Type B pancreatic cell (in vitro differentiated cells): ENCODE measurements around the gene ACSF3. TPM values are rescaled to one million over a fixed set of nuclear protein-coding genes. Genes with fewer than 3 reads are reported as not detected.

ENCODE experiments used
- DNase-seq: peaks from one replicate; pipeline ENCODE4 v3.0.0; 2021; ENCODE audit warnings: mixed read lengths; ENCODE audit not compliant: unreplicated experiment; ENCODE audit errors: extremely low spot score
- H3K27ac Mint-ChIP-seq: 2 replicates; pipeline ENCODE4 v1.8.0; 2021; ENCODE audit warnings: mild to moderate bottlenecking, mixed read lengths
- H3K27me3 Mint-ChIP-seq: 2 replicates; pipeline ENCODE4 v1.8.0; 2021; ENCODE audit warnings: mixed read lengths
- H3K36me3 Mint-ChIP-seq: 2 replicates; pipeline ENCODE4 v1.8.0; 2021; ENCODE audit warnings: mixed read lengths
- H3K4me1 Mint-ChIP-seq: one replicate; pipeline ENCODE4 v1.8.0; 2021; ENCODE audit warnings: mixed read lengths; ENCODE audit not compliant: unreplicated experiment
- H3K4me3 Mint-ChIP-seq: 2 replicates; pipeline ENCODE4 v1.8.0; 2021; ENCODE audit warnings: mild to moderate bottlenecking, mixed read lengths
- H3K9me3 Mint-ChIP-seq: 2 replicates; pipeline ENCODE4 v1.8.0; 2021; ENCODE audit warnings: mixed read lengths
- CTCF ChIP-seq: fragments of 200-600 bp; sonication (generic); conservative IDR thresholded peaks from 2 replicates; pipeline ENCODE4 v1.5.0; 2021; ENCODE audit warnings: antibody characterized with exemption, mild to moderate bottlenecking
- total RNA-seq: library from RNA; stranded (reverse); gene quantifications from 2 replicates; pipeline ENCODE4 v1.2.1, GENCODE V29; 2021; ENCODE audit warnings: low replicate concordance

Gene ACSF3
- total RNA-seq, 1 donor from 2014 or later, result 29.0 TPM

- no peak for TF ChIP-seq CTCF
- Mint-ChIP-seq H3K27me3 (no peaks in the 10 kb centered on the region), H3K27ac (no peak overlapping the region), H3K36me3 (peaks cover 4% of the 10 kb centered on the region), H3K4me1 (no peaks in the 10 kb centered on the region), H3K9me3 (no peaks in the 10 kb centered on the region), H3K4me3 (no peak overlapping the region)
- DNase-seq, result no peak
Observed at GRCh38 chr16:89136931-89137330, 43.3 kb downstream of the ACSF3 start.

DNA sequence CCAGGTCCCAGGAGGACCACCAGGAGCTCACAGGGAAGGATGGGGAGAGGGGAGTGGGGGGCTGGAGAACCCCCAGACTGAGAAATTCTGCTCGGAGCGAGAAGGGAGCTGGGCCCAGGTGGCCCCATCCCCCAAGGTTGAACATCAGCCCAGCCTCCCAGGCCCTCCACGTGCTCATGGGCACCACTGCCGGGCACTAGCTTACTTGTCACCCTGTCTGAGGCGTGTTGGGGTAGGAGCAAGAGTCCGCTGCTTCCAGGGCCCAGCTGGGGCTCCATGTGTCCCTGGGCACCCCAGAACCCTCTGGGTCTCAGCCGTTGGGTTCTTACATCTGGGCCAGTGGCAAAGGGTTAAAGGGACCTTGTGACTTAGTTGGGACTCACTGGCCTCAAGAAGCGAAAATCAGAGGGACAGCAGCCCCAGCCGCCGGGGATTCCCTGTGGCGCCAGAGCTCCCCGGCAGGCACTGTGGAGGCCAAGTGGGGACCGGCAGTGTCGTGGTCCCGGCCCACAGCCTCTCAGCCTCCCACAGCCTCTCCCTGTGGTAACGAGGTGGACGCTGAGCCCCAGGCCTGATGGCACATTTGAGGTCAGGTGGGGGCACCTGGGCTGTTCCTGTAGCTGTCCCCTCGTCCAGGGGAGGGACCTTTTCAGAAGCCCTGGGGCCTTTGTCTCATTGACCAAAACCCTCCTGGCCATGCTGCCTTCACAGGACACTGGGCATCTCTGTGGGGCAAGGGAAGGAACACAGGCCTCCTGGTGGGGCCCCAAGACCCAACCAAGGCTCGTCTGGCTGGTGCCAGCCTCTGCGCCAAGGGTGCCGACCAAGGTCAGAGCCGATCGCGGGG is 44.2 kb downstream of the ACSF3 start:
- H3K4me1 Mint-ChIP-seq, result no peaks in the 10 kb centered on the region
- no peaks in the 10 kb centered on the region for H3K9me3 Mint-ChIP-seq
- no peak overlapping the region for H3K27ac Mint-ChIP-seq
- TF ChIP-seq CTCF, result no peak
- H3K27me3 Mint-ChIP-seq, result no peaks in the 10 kb centered on the region
- H3K4me3 Mint-ChIP-seq, result no peak overlapping the region
- H3K36me3 Mint-ChIP-seq, result peaks cover 4% of the 10 kb centered on the region
- no peak for DNase-seq

DNA sequence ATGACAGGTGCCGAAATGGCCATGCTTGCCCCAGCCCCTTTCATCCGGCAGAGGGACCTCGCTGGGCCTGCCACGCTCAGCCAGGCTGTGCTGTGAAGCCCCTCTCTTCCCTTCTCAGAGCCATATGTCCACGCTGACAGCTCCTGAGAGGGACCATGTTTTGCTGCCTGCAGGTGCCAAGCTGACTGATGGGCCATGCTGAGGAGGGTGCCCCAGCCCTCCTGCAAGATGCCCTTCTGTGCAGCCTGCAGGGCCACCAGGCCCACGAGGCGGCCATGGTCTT is 44.8 kb downstream of the ACSF3 start:
- Mint-ChIP-seq H3K27ac (no peak overlapping the region), H3K27me3 (no peaks in the 10 kb centered on the region), H3K4me1 (no peaks in the 10 kb centered on the region), H3K9me3 (no peaks in the 10 kb centered on the region), H3K36me3 (peaks cover 4% of the 10 kb centered on the region), H3K4me3 (no peak overlapping the region)
- no peak for DNase-seq
- no peak for TF ChIP-seq CTCF

- Mint-ChIP-seq H3K9me3 (no peaks in the 10 kb centered on the region), H3K27me3 (no peaks in the 10 kb centered on the region), H3K4me3 (no peak overlapping the region), H3K27ac (no peak overlapping the region), H3K36me3 (peaks cover 4% of the 10 kb centered on the region), H3K4me1 (no peaks in the 10 kb centered on the region)
- no peak for TF ChIP-seq CTCF
- no peak for DNase-seq
Observed at GRCh38 chr16:89138843-89139520, 45.3 kb downstream of the ACSF3 start.

DNA sequence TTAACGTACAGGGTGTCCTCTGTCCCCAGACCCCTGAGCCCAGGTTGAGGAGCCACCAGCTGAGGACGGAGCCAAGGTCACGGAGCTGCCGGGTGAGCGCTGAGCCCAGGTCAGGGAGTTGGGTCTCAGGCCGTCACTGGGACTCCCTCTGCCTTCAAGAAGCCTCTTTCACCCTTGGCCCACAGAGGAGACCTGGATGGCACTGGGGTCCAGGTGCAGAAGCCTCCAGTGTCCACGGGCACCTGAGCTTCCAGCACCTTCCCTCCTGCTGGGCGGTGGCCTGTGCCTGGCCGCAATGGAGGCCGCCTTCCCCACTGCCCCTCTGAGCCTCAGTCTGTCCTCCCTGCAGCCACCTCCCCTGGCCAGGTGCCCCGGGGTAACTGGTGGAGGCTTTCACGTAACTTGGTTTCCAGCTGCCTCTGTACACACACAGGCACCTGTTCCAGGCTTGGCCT is 46.3 kb downstream of the ACSF3 start:
- Mint-ChIP-seq H3K4me3 (no peak overlapping the region), H3K4me1 (no peaks in the 10 kb centered on the region), H3K36me3 (no peaks in the 10 kb centered on the region), H3K27ac (no peak overlapping the region), H3K27me3 (no peaks in the 10 kb centered on the region), H3K9me3 (no peaks in the 10 kb centered on the region)
- no peak for DNase-seq
- TF ChIP-seq CTCF, result no peak
